Measurements from ENCODE around the gene TDRKH.

Gene TDRKH

GRCh38 chr1:151823175-151823574 lies 32.9 kb upstream of the TDRKH start:
- Histone ChIP-seq H3K27ac (ENCODE audit: low read length) (peak overlapping the region; percentile 86), H3K36me3 (ENCODE audit: insufficient read depth, low read length) (no peaks in the 10 kb centered on the region), H3K4me3 (ENCODE audit: low read depth in 1 of 2, low read length in 2 of 2) (peak overlapping the region in 1 of 2 experiments; percentile 36; a peak in 1 of 4 replicates), H2AFZ (ENCODE audit: low read depth, low read length) (no peak overlapping the region), H3K9me3 (ENCODE audit: insufficient read depth, low read length, severe bottlenecking) (no peaks in the 10 kb centered on the region), H3K9ac (ENCODE audit: low read depth, low read length) (peak overlapping the region; percentile 58), H4K20me1 (ENCODE audit: insufficient read depth, low read length) (no peaks in the 10 kb centered on the region), H3K79me2 (ENCODE audit: insufficient read depth, low read length) (peaks cover 44% of the 10 kb centered on the region), H3K4me2 (ENCODE audit: insufficient read depth, low read length) (peak overlapping the region; percentile 59), H3K4me1 (ENCODE audit: insufficient read depth, low read length) (peaks cover 100% of the 10 kb centered on the region), H3K27me3 (ENCODE audit: insufficient read depth, low read length, poor library complexity) (no peaks in the 10 kb centered on the region)
- TF ChIP-seq EZH2 (IDR thresholded peaks at IDR 0.05; ENCODE audit: borderline replicate concordance, low read depth, low read length, severe bottlenecking) (no peak), CTCF (IDR thresholded peaks at IDR 0.05; ENCODE audit: borderline replicate concordance, extremely low read depth, low read length, poor library complexity, severe bottlenecking) (no peak)
- ATAC-seq (ENCODE audit: insufficient read depth, low read depth): no peak
- no peak for DNase-seq

- Histone ChIP-seq H3K9me3 (ENCODE audit: insufficient read depth, low read length, severe bottlenecking) (no peaks in the 10 kb centered on the region), H3K27me3 (ENCODE audit: insufficient read depth, low read length, poor library complexity) (no peaks in the 10 kb centered on the region), H3K79me2 (ENCODE audit: insufficient read depth, low read length) (peaks cover 44% of the 10 kb centered on the region), H3K4me2 (ENCODE audit: insufficient read depth, low read length) (peak overlapping the region; percentile 59), H4K20me1 (ENCODE audit: insufficient read depth, low read length) (no peaks in the 10 kb centered on the region), H3K4me3 (ENCODE audit: low read depth in 1 of 2, low read length in 2 of 2) (peak overlapping the region in 1 of 2 experiments; percentile 36; a peak in 2 of 4 replicates), H3K9ac (ENCODE audit: low read depth, low read length) (peak overlapping the region; percentile 58), H3K4me1 (ENCODE audit: insufficient read depth, low read length) (peaks cover 100% of the 10 kb centered on the region), H2AFZ (ENCODE audit: low read depth, low read length) (no peak overlapping the region), H3K36me3 (ENCODE audit: insufficient read depth, low read length) (no peaks in the 10 kb centered on the region), H3K27ac (ENCODE audit: low read length) (peak overlapping the region; percentile 86)
- DNase-seq (peak; percentile 75), ATAC-seq (ENCODE audit: insufficient read depth, low read depth) (no peak)
- TF ChIP-seq EZH2 (IDR thresholded peaks at IDR 0.05; ENCODE audit: borderline replicate concordance, low read depth, low read length, severe bottlenecking) (no peak), CTCF (IDR thresholded peaks at IDR 0.05; ENCODE audit: borderline replicate concordance, extremely low read depth, low read length, poor library complexity, severe bottlenecking) (no peak)
These were observed 32.1 kb upstream of the TDRKH start for GRCh38 chr1:151822404-151822803.

GRCh38 chr1:151820940-151821339 lies 30.6 kb upstream of the TDRKH start:
- Histone ChIP-seq H3K27me3 (ENCODE audit: insufficient read depth, low read length, poor library complexity) (no peaks in the 10 kb centered on the region), H3K4me2 (ENCODE audit: insufficient read depth, low read length) (peak overlapping the region; percentile 59)
- ATAC-seq (ENCODE audit: insufficient read depth, low read depth): peak; percentile 70

More at GRCh38 chr1:151820940-151821339, 30.6 kb upstream of the TDRKH start:
- Histone ChIP-seq H4K20me1 (ENCODE audit: insufficient read depth, low read length) (no peaks in the 10 kb centered on the region), H3K4me3 (ENCODE audit: low read depth in 1 of 2, low read length in 2 of 2) (peak overlapping the region in 1 of 2 experiments; percentile 37; a peak in 1 of 4 replicates), H3K27ac (ENCODE audit: low read length) (peak overlapping the region; percentile 96), H3K4me1 (ENCODE audit: insufficient read depth, low read length) (peaks cover 100% of the 10 kb centered on the region), H3K79me2 (ENCODE audit: insufficient read depth, low read length) (peaks cover 40% of the 10 kb centered on the region), H3K9me3 (ENCODE audit: insufficient read depth, low read length, severe bottlenecking) (no peaks in the 10 kb centered on the region), H3K36me3 (ENCODE audit: insufficient read depth, low read length) (peaks cover 7% of the 10 kb centered on the region; the same call in 1 of the 2 replicates), H2AFZ (ENCODE audit: low read depth, low read length) (no peak overlapping the region), H3K9ac (ENCODE audit: low read depth, low read length) (peak overlapping the region; percentile 58)
- no peak for TF ChIP-seq CTCF (IDR thresholded peaks at IDR 0.05; ENCODE audit: borderline replicate concordance, extremely low read depth, low read length, poor library complexity, severe bottlenecking)
- peak; percentile 98 for DNase-seq

Data from DND-41 (cell line).